ENCODE measurements around the gene ABHD16A. TPM values are rescaled to one million over a fixed set of nuclear protein-coding genes. Genes with fewer than 3 reads are reported as not detected.

Gene ABHD16A
- total and polyA plus RNA-seq, 8 donors = 15.1 to 122 (median 46.8) TPM

- H3K36me3 ChIP-seq = peaks cover 0 to 20% (median 16%) of the 10 kb centered on the region in 4 donors
- no peaks in the 10 kb centered on the region for H3K27me3 ChIP-seq
- TF ChIP-seq CTCF (IDR thresholded peaks at IDR 0.05) (peak in 1 of 7 experiments; percentile 9), POLR2A (IDR thresholded peaks at IDR 0.05) (no peak)
- 0 to 1% (median 0%) methylated on average over 11 to 40 of the region's 40 CpGs for WGBS, 5 donors
- peaks cover 11 to 39% (median 28%) of the 10 kb centered on the region in 4 donors for H3K4me1 ChIP-seq
- H3K4me3 ChIP-seq = peak overlapping the region; percentile 53 to 55 (median 54)
- no peaks in the 10 kb centered on the region for H3K9me3 ChIP-seq
- H3K27ac ChIP-seq = peak overlapping the region; percentile 61 to 85 (median 79)
- peak; percentile 45 to 75 for DNase-seq
- intact Hi-C loops (cut with DNase I; ENCODE audit: low total_unique reads) = loop anchor here (10.0 kb wide), 1 partner anchor 84 kb away; the partner anchor contains the start of gene SAPCD1
These were observed 21.9 kb downstream of the ABHD16A start for GRCh38 chr6:31681135-31681671.

DNA sequence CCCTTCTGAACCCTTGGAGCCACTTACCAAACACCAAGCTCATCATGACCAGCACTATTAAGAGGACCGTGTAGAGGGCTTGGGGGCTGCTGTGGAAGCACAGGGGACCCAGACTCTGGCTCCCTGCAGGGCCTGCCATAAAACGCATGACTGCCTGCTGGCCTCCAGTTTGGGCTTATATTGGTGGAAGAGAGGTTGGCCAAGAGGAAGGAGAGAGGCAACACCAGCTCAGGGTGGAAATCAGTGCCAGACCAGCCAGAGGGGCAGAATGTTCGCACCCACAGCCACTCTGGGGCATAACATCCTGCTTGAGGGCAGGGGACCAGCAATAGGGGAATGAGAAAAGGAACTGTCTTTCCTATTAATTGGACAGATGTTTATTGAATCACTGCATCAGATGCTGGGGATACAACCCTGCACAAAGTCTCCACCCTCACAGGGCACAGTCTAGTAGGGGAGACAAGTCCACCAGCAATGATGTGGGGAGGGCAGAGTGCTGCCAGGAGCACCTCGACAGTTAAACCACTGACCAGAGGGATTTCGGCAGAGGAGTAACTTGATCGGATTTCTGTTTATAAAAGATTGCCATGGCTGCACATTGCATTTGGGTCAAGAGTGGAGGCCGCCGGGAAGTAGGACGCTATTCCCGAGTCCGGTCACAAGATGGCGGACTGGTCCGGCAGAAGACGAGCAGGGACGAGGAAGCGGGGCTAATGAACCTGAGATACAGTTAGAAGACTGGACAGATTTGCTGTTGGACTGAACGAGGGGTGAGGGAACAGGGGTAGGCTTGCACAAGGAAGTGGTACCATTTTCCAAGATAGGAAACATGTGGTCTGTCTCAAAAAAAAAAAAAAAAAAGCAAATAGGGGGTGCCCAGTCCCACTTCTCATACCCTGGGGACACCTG, 22.6 kb downstream of the ABHD16A start, which contains the start of gene LY6G5C:
Gene LY6G5C, minus strand, starts transcription at position 842 of the 909 bp plus-strand sequence. Its CDS starts 694 bp downstream, at position 148.
- H3K36me3 ChIP-seq = peaks cover 0 to 13% (median 10%) of the 10 kb centered on the region in 4 donors
- TF ChIP-seq EP300 (IDR thresholded peaks at IDR 0.05) = no peak
- peak in 2 of 3 donors; percentile 44 to 87 for TF ChIP-seq POLR2AphosphoS5 (IDR thresholded peaks at IDR 0.05)
- TF ChIP-seq POLR2A (IDR thresholded peaks at IDR 0.05) = no peak
- TF ChIP-seq CTCF (IDR thresholded peaks at IDR 0.05) = peak in 5 of 7 experiments; percentile 41 to 84 (median 61)
- H3K27ac ChIP-seq = peak within 1 kb of the TSS; percentile 61 to 85 (median 79)
- intact Hi-C loops (cut with DNase I; ENCODE audit: low total_unique reads) = loop anchor here (10.0 kb wide), 1 partner anchor 84 kb away; the partner anchor contains the start of gene SAPCD1
- H3K4me3 ChIP-seq = peak within 1 kb of the TSS; percentile 53 to 55 (median 54)
- WGBS, 5 donors = 11 to 13% (median 12%) methylated on average over 17 of the region's 17 CpGs
- H3K4me1 ChIP-seq = peaks cover 11 to 39% (median 28%) of the 10 kb centered on the region in 4 donors
- DNase-seq = peak; percentile 87 to 95
- H3K9me3 ChIP-seq = no peaks in the 10 kb centered on the region
- H3K27me3 ChIP-seq = no peaks in the 10 kb centered on the region

GRCh38 chr6:31677955-31678354, 25.2 kb downstream of the ABHD16A start:
- peaks cover 11 to 29% (median 22%) of the 10 kb centered on the region in 4 donors for H3K4me1 ChIP-seq
- H3K36me3 ChIP-seq = peaks cover 4 to 16% (median 13%) of the 10 kb centered on the region in 4 donors
- 70 to 79% (median 73%) methylated on average over 8 of the region's 8 CpGs for WGBS, 5 donors
- no peak for DNase-seq
- TF ChIP-seq EP300 (IDR thresholded peaks at IDR 0.05) = no peak
- no peak for TF ChIP-seq POLR2AphosphoS5 (IDR thresholded peaks at IDR 0.05)
- TF ChIP-seq CTCF (IDR thresholded peaks at IDR 0.05) = no peak
- no peak for TF ChIP-seq POLR2A (IDR thresholded peaks at IDR 0.05)
- H3K27me3 ChIP-seq = no peaks in the 10 kb centered on the region
- intact Hi-C loops (cut with DNase I; ENCODE audit: low total_unique reads) = no loop called here
- no peak overlapping the region for H3K27ac ChIP-seq
- no peak overlapping the region for H3K4me3 ChIP-seq
- no peaks in the 10 kb centered on the region for H3K9me3 ChIP-seq

DNA sequence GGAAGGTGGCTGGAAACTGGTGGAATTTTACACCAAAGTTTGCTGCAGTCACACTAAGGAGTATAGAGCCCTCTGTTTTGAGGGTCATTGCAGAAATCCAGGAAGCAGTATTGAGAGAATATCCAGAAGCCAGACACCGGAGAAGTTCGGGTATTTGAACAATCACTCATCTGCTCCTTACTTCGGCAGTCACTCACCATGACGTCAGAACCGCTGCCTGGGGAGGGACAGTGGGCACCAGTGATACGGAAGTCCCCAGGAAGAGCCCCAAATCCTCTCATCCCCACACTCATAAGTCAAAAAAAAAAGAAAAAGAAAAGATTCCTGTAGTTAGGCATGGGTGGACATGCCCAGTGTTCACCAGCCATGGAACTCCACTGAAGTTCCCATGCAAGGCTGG, 26.2 kb downstream of the ABHD16A start:
- peaks cover 9 to 20% (median 17%) of the 10 kb centered on the region in 4 donors for H3K4me1 ChIP-seq
- TF ChIP-seq POLR2A (IDR thresholded peaks at IDR 0.05) (no peak), EP300 (IDR thresholded peaks at IDR 0.05) (no peak), CTCF (IDR thresholded peaks at IDR 0.05) (no peak), POLR2AphosphoS5 (IDR thresholded peaks at IDR 0.05) (no peak)
- H3K27ac ChIP-seq = no peak overlapping the region
- no peak overlapping the region for H3K4me3 ChIP-seq
- intact Hi-C loops (cut with DNase I; ENCODE audit: low total_unique reads) = no loop called here
- no peaks in the 10 kb centered on the region for H3K27me3 ChIP-seq
- no peaks in the 10 kb centered on the region for H3K9me3 ChIP-seq
- no peak for DNase-seq
- H3K36me3 ChIP-seq = peaks cover 13 to 27% (median 24%) of the 10 kb centered on the region in 4 donors
- 68 to 87% (median 77%) methylated on average over 5 to 6 of the region's 6 CpGs for WGBS, 5 donors
